Activated CD8-positive, alpha-beta memory T cell treated with anti-CD3 and anti-CD28 coated beads, Interleukin-2, amount 10 ng/mL, durations not matched to agents 7 days and 5 days (primary cell): ENCODE results near the gene ZNF883. TPM values are rescaled to one million over a fixed set of nuclear protein-coding genes. Genes with fewer than 3 reads are reported as not detected.

Experiments used
- ATAC-seq: fragments of 150-1000 bp; cut with Tn5 transposase; one replicate; pipeline ENCODE4 v1.10.0; 2021; ENCODE audit warnings: moderate library complexity
- CTCF ChIA-PET: fragments of 350-600 bp; sonication (Branson Sonifier 250); formaldehyde crosslinking; loops from one replicate; lab custom pipeline; 2021; ENCODE audit warnings: antibody characterized with exemption; lab: Charles Lee
- DNase-seq: peaks from one replicate; pipeline ENCODE4 v3.0.0-alpha.2; 2020
- H3K27ac Mint-ChIP-seq: one replicate; pipeline ENCODE4 v1.8.0; 2021; ENCODE audit warnings: mild to moderate bottlenecking, mixed read lengths
- H3K27me3 Mint-ChIP-seq: one replicate; pipeline ENCODE4 v1.8.0; 2021; ENCODE audit warnings: mixed read lengths
- H3K36me3 Mint-ChIP-seq: one replicate; pipeline ENCODE4 v1.8.0; 2021; ENCODE audit warnings: mild to moderate bottlenecking, mixed read lengths
- H3K4me1 Mint-ChIP-seq: one replicate; pipeline ENCODE4 v1.8.0; 2021; ENCODE audit warnings: mixed read lengths
- H3K4me3 Mint-ChIP-seq: one replicate; pipeline ENCODE4 v1.8.0; 2021; ENCODE audit warnings: mild to moderate bottlenecking, moderate library complexity, mixed read lengths
- H3K9me3 Mint-ChIP-seq: one replicate; pipeline ENCODE4 v1.8.0; 2022; ENCODE audit warnings: low read depth, mixed read lengths
- total RNA-seq, 2 experiments: library from RNA; stranded (reverse); gene quantifications; one replicate each; pipeline ENCODE4 v1.2.3, GENCODE V29; 2021

Gene ZNF883
- total RNA-seq, 2 experiments from 2014 or later = 0.44 TPM; not detected in 1

DNA sequence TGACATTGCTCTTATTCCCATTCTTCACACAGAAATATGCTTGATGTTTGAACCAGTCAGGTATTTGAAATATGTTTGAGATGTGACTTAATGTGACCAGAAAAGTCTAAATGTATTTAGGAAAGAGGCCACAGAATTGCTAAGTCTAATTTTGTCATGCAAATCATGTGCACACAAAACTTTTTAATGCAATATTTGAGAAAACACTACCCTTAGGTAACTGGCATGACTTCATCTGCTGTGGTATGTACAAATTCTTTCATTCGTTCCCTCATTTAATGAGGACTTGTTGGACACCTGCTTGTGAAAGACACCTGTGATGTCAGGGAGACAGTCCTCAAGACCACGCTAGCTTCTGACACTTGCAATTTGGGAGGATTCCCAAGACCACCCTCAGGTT lies 100.3 kb downstream of the ZNF883 start:
- ATAC-seq = no peak
- CTCF ChIA-PET = no interaction called here
- DNase-seq = no peak
- H3K27me3 Mint-ChIP-seq = peaks cover 32% of the 10 kb centered on the region
- no peak overlapping the region for H3K27ac Mint-ChIP-seq
- H3K9me3 Mint-ChIP-seq = no peaks in the 10 kb centered on the region
- H3K4me1 Mint-ChIP-seq = no peaks in the 10 kb centered on the region
- H3K36me3 Mint-ChIP-seq = no peaks in the 10 kb centered on the region
- H3K4me3 Mint-ChIP-seq = no peak overlapping the region

Other genes starting within 250 kb of the ZNF883 start
- gene SLC46A2, start 121.3 kb downstream of the ZNF883 start, total RNA-seq = not detected
- gene ZFP37, start 44.5 kb upstream of the ZNF883 start, total RNA-seq = 1 to 10 TPM in 1 of 2 experiments, under 1 TPM in 1; 0.77 to 1.1 TPM
- gene SLC31A2, start 138.8 kb upstream of the ZNF883 start, total RNA-seq = 1 to 10 TPM; 2.9 to 4.2 TPM
- 10 to 100 TPM; 40.4 to 42.8 TPM for gene FKBP15, start 209.1 kb upstream of the ZNF883 start, total RNA-seq
- gene SLC31A1, start 209.4 kb upstream of the ZNF883 start, total RNA-seq = 10 to 100 TPM in 1 of 2 experiments, 1 to 10 TPM in 1; 8.7 to 12.2 TPM